ENCODE results near the gene ASB18. TPM values are rescaled to one million over a fixed set of nuclear protein-coding genes. Genes with fewer than 3 reads are reported as not detected.

Gene ASB18
- total and polyA plus RNA-seq, 2 of the 13 experiments (the other 11 are each of a cell fraction or from before 2014, with no cell fraction given), result not detected

GRCh38 chr2:236177967-236178889 lies 86.0 kb downstream of the ASB18 start (continued):
- TF ChIP-seq CERS6 (CRISPR knock-in tag; IDR thresholded peaks at IDR 0.05) (no peak), DRAP1 (CRISPR knock-in tag; IDR thresholded peaks at IDR 0.05) (no peak), NR0B2 (CRISPR knock-in tag; IDR thresholded peaks at IDR 0.05) (peak; percentile 67), MLXIP (CRISPR knock-in tag; IDR thresholded peaks at IDR 0.05; ENCODE audit: borderline replicate concordance) (no peak), JUN (CRISPR knock-in tag; IDR thresholded peaks at IDR 0.05) (no peak), ZNF124 (CRISPR knock-in tag; IDR thresholded peaks at IDR 0.05) (no peak), MIXL1 (CRISPR knock-in tag; IDR thresholded peaks at IDR 0.05) (no peak), MLLT10 (CRISPR knock-in tag; IDR thresholded peaks at IDR 0.05) (no peak), MIER2 (CRISPR knock-in tag; IDR thresholded peaks at IDR 0.05) (no peak), TRAFD1 (CRISPR knock-in tag; IDR thresholded peaks at IDR 0.05; ENCODE audit: borderline replicate concordance) (no peak), HNRNPH1 (optimal IDR thresholded peaks at IDR 0.05; ENCODE audit: low read depth, low read length) (no peak), ZSCAN29 (CRISPR knock-in tag; conservative IDR thresholded peaks at IDR 0.05) (0 out of 2 replicates have a peak, but pooled peaks have one; percentile 50), NCOA5 (CRISPR knock-in tag; IDR thresholded peaks at IDR 0.05) (no peak), NR2F1 (CRISPR knock-in tag; IDR thresholded peaks at IDR 0.05) (no peak), ZFP82 (CRISPR knock-in tag; IDR thresholded peaks at IDR 0.05; ENCODE audit: borderline replicate concordance) (no peak), ZMYM3 (CRISPR knock-in tag; IDR thresholded peaks at IDR 0.05) (no peak), ATF3 (CRISPR knock-in tag; IDR thresholded peaks at IDR 0.05) (no peak; the same call in 1 of the 2 replicates), ZBTB33 (CRISPR knock-in tag; IDR thresholded peaks at IDR 0.05) (peak; percentile 92)
